ENCODE results near the gene SUN5. TPM values are rescaled to one million over a fixed set of nuclear protein-coding genes. Genes with fewer than 3 reads are reported as not detected.
"Not testable (repeated sequence)": the region's sequence is repeated elsewhere in the genome, so short reads cannot be mapped to it uniquely, and the experiment has no call there.

SUN5 gene
- total and polyA plus RNA-seq, 9 donors, result not detected

DNA sequence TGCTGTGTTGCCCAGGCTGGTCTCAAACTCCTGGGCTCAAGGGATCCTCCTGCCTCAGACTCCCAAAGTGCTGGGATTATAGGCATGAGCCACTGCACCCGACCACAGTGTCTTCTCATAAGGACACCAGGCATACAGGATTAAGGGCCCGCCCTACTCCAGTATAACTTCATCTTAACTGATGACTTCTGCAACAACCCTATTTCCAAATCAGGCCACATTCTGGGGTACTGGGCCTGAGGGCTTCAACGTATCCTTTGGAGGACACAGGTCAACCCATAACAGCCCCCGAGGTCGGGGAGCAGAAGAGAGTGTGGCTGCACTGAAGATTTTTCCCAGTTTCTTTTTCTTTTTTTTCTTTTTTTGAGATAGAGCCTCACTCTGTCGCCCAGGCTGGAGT lies 39.7 kb downstream of the SUN5 start:
- no peaks in the 10 kb centered on the region for H3K36me3 ChIP-seq
- intact Hi-C loops (cut with DNase I), result no loop called here
- no peaks in the 10 kb centered on the region for H3K4me1 ChIP-seq (ENCODE audit: insufficient read depth)
- no peak overlapping the region for H3K27ac ChIP-seq
- no peaks in the 10 kb centered on the region for H3K27me3 ChIP-seq
- no peak for DNase-seq
- H3K9me3 ChIP-seq, result no peaks in the 10 kb centered on the region
- WGBS, 3 donors, result 79 to 83% (median 82%) methylated on average over 6 of the region's 6 CpGs
- TF ChIP-seq POLR2A (IDR thresholded peaks at IDR 0.05) (no peak), EP300 (IDR thresholded peaks at IDR 0.05) (no peak)
- TF ChIP-seq, protein P1, sequence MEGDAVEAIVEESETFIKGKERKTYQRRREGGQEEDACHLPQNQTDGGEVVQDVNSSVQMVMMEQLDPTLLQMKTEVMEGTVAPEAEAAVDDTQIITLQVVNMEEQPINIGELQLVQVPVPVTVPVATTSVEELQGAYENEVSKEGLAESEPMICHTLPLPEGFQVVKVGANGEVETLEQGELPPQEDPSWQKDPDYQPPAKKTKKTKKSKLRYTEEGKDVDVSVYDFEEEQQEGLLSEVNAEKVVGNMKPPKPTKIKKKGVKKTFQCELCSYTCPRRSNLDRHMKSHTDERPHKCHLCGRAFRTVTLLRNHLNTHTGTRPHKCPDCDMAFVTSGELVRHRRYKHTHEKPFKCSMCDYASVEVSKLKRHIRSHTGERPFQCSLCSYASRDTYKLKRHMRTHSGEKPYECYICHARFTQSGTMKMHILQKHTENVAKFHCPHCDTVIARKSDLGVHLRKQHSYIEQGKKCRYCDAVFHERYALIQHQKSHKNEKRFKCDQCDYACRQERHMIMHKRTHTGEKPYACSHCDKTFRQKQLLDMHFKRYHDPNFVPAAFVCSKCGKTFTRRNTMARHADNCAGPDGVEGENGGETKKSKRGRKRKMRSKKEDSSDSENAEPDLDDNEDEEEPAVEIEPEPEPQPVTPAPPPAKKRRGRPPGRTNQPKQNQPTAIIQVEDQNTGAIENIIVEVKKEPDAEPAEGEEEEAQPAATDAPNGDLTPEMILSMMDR (IDR thresholded peaks at IDR 0.05), result no peak
- H3K4me3 ChIP-seq, result no peak overlapping the region

DNA sequence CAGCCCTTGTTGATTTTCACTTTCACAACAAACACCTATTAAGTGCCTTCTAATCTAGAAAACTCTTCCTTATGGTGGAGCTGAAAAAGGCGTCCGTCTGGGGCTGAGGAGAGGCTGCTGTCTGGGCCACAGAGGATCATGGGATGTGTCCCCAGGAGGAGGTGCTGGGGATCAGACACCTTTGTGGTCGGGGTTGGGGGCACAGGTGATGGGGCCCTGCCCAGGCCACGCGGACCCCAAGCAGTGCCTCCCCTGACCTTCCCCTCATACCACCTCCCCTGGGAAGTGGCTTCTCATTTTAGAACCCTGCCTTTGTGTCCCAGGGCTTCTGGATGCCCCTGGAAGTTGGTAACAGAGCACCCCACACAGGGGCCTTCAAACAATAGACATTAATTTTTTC lies 41.1 kb downstream of the SUN5 start:
- H3K4me1 ChIP-seq (ENCODE audit: insufficient read depth), result no peaks in the 10 kb centered on the region
- DNase-seq, result no peak
- no peak overlapping the region for H3K27ac ChIP-seq
- intact Hi-C loops (cut with DNase I), result no loop called here
- no peaks in the 10 kb centered on the region for H3K9me3 ChIP-seq
- no peak overlapping the region for H3K4me3 ChIP-seq
- no peak for TF ChIP-seq POLR2A (IDR thresholded peaks at IDR 0.05)
- no peak for TF ChIP-seq EP300 (IDR thresholded peaks at IDR 0.05)
- TF ChIP-seq, protein P1 (IDR thresholded peaks at IDR 0.05), result no peak
- H3K27me3 ChIP-seq, result no peaks in the 10 kb centered on the region
- no peaks in the 10 kb centered on the region for H3K36me3 ChIP-seq
- WGBS, 3 donors, result 59 to 84% (median 63%) methylated on average over 5 of the region's 5 CpGs

DNA sequence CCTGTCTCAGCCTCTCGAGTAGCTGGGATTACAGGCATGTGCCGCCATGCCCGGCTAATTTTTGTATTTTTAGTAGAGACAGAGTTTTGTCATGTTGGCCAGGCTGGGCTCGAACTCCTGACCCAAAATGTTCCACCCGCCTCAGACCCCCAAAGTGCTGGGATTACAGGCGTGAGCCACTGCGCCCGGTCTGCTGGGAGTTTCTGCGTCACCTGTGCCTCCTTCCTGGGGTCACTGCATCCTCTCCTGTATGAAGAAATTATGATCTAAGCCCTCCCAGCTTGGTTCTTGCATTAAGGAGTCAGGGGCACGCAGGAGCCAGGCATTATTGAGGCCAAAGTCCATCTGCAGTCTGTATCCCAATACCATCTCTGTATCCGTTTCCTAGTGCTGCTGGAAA lies 41.6 kb downstream of the SUN5 start:
- H3K4me3 ChIP-seq; H3K27ac ChIP-seq; H3K27me3 ChIP-seq; H3K36me3 ChIP-seq; intact Hi-C loops (cut with DNase I); H3K9me3 ChIP-seq; H3K4me1 ChIP-seq (ENCODE audit: insufficient read depth); DNase-seq: not testable (repeated sequence)
- 81 to 86% (median 84%) methylated on average over 11 of the region's 11 CpGs for WGBS, 3 donors

DNA sequence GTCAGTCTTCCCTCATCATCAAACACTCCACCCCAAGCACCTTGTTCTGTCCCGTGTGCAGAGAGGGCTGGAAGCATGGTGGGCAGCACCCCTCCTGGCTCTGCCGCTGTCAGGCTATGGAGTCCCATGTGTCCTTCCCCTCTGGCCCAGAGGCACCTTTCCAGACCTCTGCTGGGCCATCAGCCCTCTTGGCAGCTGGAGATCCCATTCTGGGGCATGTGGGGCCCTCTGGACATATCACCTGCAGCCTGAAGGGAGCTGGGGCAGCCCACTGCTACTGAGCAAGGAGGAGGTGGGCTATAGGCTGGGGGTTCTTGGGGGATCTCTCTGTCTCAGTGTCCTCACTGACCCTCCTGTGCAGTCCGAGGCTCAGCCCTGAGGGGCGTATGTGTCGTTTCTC lies 42.2 kb downstream of the SUN5 start:
- H3K27ac ChIP-seq, result no peak overlapping the region
- no peaks in the 10 kb centered on the region for H3K27me3 ChIP-seq
- no peaks in the 10 kb centered on the region for H3K36me3 ChIP-seq
- no peak for TF ChIP-seq EP300 (IDR thresholded peaks at IDR 0.05)
- TF ChIP-seq, protein P1 (IDR thresholded peaks at IDR 0.05), result no peak
- no peak for TF ChIP-seq POLR2A (IDR thresholded peaks at IDR 0.05)
- DNase-seq, result no peak
- WGBS, 3 donors, result 75 to 80% (median 77%) methylated on average over 5 of the region's 5 CpGs
- H3K4me3 ChIP-seq, result no peak overlapping the region
- intact Hi-C loops (cut with DNase I), result no loop called here
- no peaks in the 10 kb centered on the region for H3K4me1 ChIP-seq (ENCODE audit: insufficient read depth)
- no peaks in the 10 kb centered on the region for H3K9me3 ChIP-seq

DNA sequence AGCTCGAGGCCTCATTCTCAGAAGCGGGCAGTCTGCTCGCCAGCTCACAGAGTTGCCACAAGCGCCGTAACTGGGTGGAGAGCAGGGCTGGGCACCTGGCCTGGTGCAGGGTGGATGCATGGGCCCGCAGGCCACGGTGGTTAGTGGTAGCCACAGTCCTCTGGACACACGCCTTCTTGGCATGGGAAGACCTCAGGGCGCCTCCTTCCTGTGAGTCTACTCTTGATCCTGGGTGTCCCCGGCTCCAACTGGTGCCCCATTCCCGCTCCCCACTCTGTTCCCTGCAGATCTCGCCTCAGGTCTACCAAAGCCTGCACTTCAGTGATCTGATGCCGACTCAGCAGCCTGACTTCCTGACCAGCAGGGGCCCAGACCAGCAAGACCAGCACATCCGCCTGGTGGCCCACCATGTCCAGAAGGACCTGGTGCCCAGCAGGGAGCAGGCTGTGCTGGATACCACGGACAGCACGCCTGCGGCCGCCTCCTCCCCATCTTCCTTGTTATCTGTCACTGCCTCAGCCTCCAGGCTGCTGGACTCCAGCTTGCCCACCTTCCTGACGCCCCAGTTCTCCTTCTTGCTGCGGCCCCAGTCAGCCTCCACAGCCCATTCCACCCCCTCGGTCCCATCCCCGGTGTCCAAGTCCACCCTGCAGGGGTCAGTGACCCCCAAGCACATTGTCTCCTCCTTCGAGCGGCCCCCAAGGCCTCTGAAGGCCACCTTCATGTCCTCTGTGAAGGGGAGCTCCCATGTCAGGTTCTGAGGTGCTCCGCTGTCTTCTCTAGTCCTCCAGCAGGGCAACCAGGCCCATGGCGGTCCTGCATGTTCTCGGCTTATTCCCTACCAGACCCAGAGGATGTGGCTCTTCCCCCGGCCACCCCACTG lies 43.1 kb downstream of the SUN5 start:
- no peaks in the 10 kb centered on the region for H3K27me3 ChIP-seq
- no peak overlapping the region for H3K27ac ChIP-seq
- intact Hi-C loops (cut with DNase I), result no loop called here
- no peaks in the 10 kb centered on the region for H3K36me3 ChIP-seq
- DNase-seq, result no peak
- no peaks in the 10 kb centered on the region for H3K9me3 ChIP-seq
- no peaks in the 10 kb centered on the region for H3K4me1 ChIP-seq (ENCODE audit: insufficient read depth)
- no peak overlapping the region for H3K4me3 ChIP-seq
- TF ChIP-seq, protein P1 (IDR thresholded peaks at IDR 0.05), result no peak
- TF ChIP-seq POLR2A (IDR thresholded peaks at IDR 0.05) (no peak), EP300 (IDR thresholded peaks at IDR 0.05) (no peak)
- WGBS, 3 donors, result 81 to 87% (median 84%) methylated on average over 28 of the region's 28 CpGs

All from ovary (tissue), 9 donors.